HEK293 (cell line): ENCODE measurements around the gene TMUB1.

Source experiments
- CTCF ChIA-PET: fragments of 350-600 bp; formaldehyde crosslinking; extraction: SDS; loops from one replicate; lab custom pipeline; 2021; ENCODE audit warnings: antibody characterized with exemption; lab: Yijun Ruan, JAX
- POLR2A ChIA-PET: fragments of 300-600 bp; formaldehyde crosslinking; extraction: SDS; loops from one replicate; lab custom pipeline; 2020; ENCODE audit warnings: antibody characterized with exemption, inconsistent platforms; lab: Yijun Ruan, JAX
- H3K27ac ChIP-seq: fragments of 200-500 bp; sonication (Bioruptor generic); 2 replicates; pipeline ENCODE4 v1.5.1; 2014; ENCODE audit warnings: low read depth, low read length, control low read depth, inconsistent platforms; ENCODE audit errors: extremely low read depth
- H3K36me3 ChIP-seq, 2 experiments: fragments of 200-500 bp in 1 of 2; sonication (Bioruptor generic) in 1 of 2; 1 replicate in 1 of 2; 2 replicates in 1 of 2; pipeline ENCODE4 v1.5.1; 2014 to 2017; ENCODE audit warnings: inconsistent platforms in 2 of 2, low read length in 2 of 2; ENCODE audit not compliant: control insufficient read depth in 2 of 2, insufficient read depth in 1 of 2
- H3K4me1 ChIP-seq: fragments of 200-500 bp; sonication (Bioruptor generic); 2 replicates; pipeline ENCODE4 v1.5.1; 2014; ENCODE audit warnings: mild to moderate bottlenecking, low read length, inconsistent platforms; ENCODE audit not compliant: control insufficient read depth, insufficient read depth
- H3K4me3 ChIP-seq: 2 replicates; pipeline ENCODE4 v1.5.1; 2011; ENCODE audit warnings: low read depth, mild to moderate bottlenecking, control low read depth, low read length, moderate library complexity
- H3K9me3 ChIP-seq: fragments of 200-500 bp; sonication (Bioruptor generic); 2 replicates; pipeline ENCODE4 v1.5.1; 2014; ENCODE audit warnings: low read depth, low read length, inconsistent platforms; ENCODE audit not compliant: control insufficient read depth, insufficient read depth
- BCL11B ChIP-seq: fragments of 450-650 bp; formaldehyde crosslinking; IDR thresholded peaks from 2 replicates; pipeline ENCODE4 v1.5.1; 2016; ENCODE audit warnings: low read depth, missing biosample characterization, missing genetic modification characterization
- GLI4 ChIP-seq: fragments of 450-650 bp; formaldehyde crosslinking; IDR thresholded peaks from 2 replicates; pipeline ENCODE4 v1.5.1; 2016; ENCODE audit warnings: missing biosample characterization, missing genetic modification characterization
- GLIS2 ChIP-seq: fragments of 450-650 bp; formaldehyde crosslinking; IDR thresholded peaks from 2 replicates; pipeline ENCODE4 v1.5.1; 2016; ENCODE audit warnings: missing biosample characterization, missing genetic modification characterization
- IKZF3 ChIP-seq: fragments of 450-650 bp; IDR thresholded peaks from 2 replicates; pipeline ENCODE4 v1.5.0; 2018; ENCODE audit warnings: missing biosample characterization, mild to moderate bottlenecking, missing genetic modification characterization, moderate library complexity
- OSR2 ChIP-seq: fragments of 450-650 bp; formaldehyde crosslinking; IDR thresholded peaks from 2 replicates; pipeline ENCODE4 v1.5.1; 2016; ENCODE audit warnings: missing biosample characterization, missing genetic modification characterization
- PRDM10 ChIP-seq: fragments of 450-650 bp; formaldehyde crosslinking; IDR thresholded peaks from 2 replicates; pipeline ENCODE4 v1.5.1; 2016; ENCODE audit warnings: missing biosample characterization, missing genetic modification characterization
- SP7 ChIP-seq: fragments of 450-650 bp; formaldehyde crosslinking; IDR thresholded peaks from 2 replicates; pipeline ENCODE4 v1.5.1; 2016; ENCODE audit warnings: missing biosample characterization, missing genetic modification characterization
- YY2 ChIP-seq: fragments of 450-650 bp; formaldehyde crosslinking; IDR thresholded peaks from 2 replicates; pipeline ENCODE4 v1.5.1; 2016; ENCODE audit warnings: missing biosample characterization, missing genetic modification characterization
- ZBTB11 ChIP-seq: fragments of 450-650 bp; formaldehyde crosslinking; conservative IDR thresholded peaks from 2 replicates; pipeline ENCODE4 v1.5.1; 2016; ENCODE audit warnings: low read depth, missing biosample characterization, missing genetic modification characterization
- ZBTB48 ChIP-seq: fragments of 450-650 bp; formaldehyde crosslinking; IDR thresholded peaks from 2 replicates; pipeline ENCODE4 v1.5.1; 2016; ENCODE audit warnings: missing biosample characterization, missing genetic modification characterization
- ZNF10 ChIP-seq: fragments of 450-650 bp; formaldehyde crosslinking; IDR thresholded peaks from 2 replicates; pipeline ENCODE4 v1.5.1; 2017; ENCODE audit warnings: missing biosample characterization, missing genetic modification characterization
- ZNF146 ChIP-seq: fragments of 450-650 bp; formaldehyde crosslinking; IDR thresholded peaks from 2 replicates; pipeline ENCODE4 v1.5.1; 2016; ENCODE audit warnings: missing biosample characterization, missing genetic modification characterization
- ZNF19 ChIP-seq: fragments of 450-650 bp; formaldehyde crosslinking; IDR thresholded peaks from 2 replicates; pipeline ENCODE4; 2016; ENCODE audit warnings: missing biosample characterization, missing genetic modification characterization, low read depth
- ZNF239 ChIP-seq: fragments of 450-650 bp; formaldehyde crosslinking; IDR thresholded peaks from 2 replicates; pipeline ENCODE4 v1.5.1; 2016; ENCODE audit warnings: missing biosample characterization, missing genetic modification characterization
- ZNF274 ChIP-seq, 2 experiments: fragments of 200-500 bp in 1 of 2; fragments of 450-650 bp in 1 of 2; sonication (Bioruptor generic) in 1 of 2; formaldehyde crosslinking in 1 of 2; IDR thresholded peaks; 2 replicates each; pipeline versions ENCODE4 v1.5.1 to v1.6.1; 2014 to 2016; ENCODE audit warnings: borderline replicate concordance in 1 of 2, inconsistent platforms in 1 of 2, low read length in 1 of 2, missing biosample characterization in 1 of 2, missing genetic modification characterization in 1 of 2
- ZNF394 ChIP-seq: fragments of 450-650 bp; formaldehyde crosslinking; IDR thresholded peaks from 2 replicates; pipeline ENCODE4 v1.5.1; 2016; ENCODE audit warnings: missing biosample characterization, missing genetic modification characterization, mild to moderate bottlenecking, moderate library complexity, borderline replicate concordance
- ZNF548 ChIP-seq: fragments of 450-650 bp; formaldehyde crosslinking; IDR thresholded peaks from 2 replicates; pipeline ENCODE4 v1.5.1; 2016; ENCODE audit warnings: missing biosample characterization, missing genetic modification characterization
- ZNF561 ChIP-seq: fragments of 450-650 bp; IDR thresholded peaks from 2 replicates; pipeline ENCODE4 v1.5.1; 2018; ENCODE audit warnings: missing biosample characterization, missing genetic modification characterization, borderline replicate concordance
- ZNF654 ChIP-seq: fragments of 450-650 bp; formaldehyde crosslinking; IDR thresholded peaks from 2 replicates; pipeline ENCODE4 v1.5.1; 2016; ENCODE audit warnings: low read depth, missing biosample characterization, missing genetic modification characterization
- ZNF692 ChIP-seq: fragments of 450-650 bp; formaldehyde crosslinking; IDR thresholded peaks from 2 replicates; pipeline ENCODE4 v1.5.1; 2016; ENCODE audit warnings: missing biosample characterization, missing genetic modification characterization
- ZNF843 ChIP-seq: fragments of 450-650 bp; formaldehyde crosslinking; IDR thresholded peaks from 2 replicates; pipeline ENCODE4 v1.5.1; 2016; ENCODE audit warnings: missing biosample characterization, missing genetic modification characterization
- TF ChIP-seq, protein P1 (sequence below): fragments of 450-650 bp; formaldehyde crosslinking; IDR thresholded peaks from 2 replicates; pipeline ENCODE4 v1.5.1; 2017; ENCODE audit warnings: missing biosample characterization, missing genetic modification characterization
- TF ChIP-seq, protein P2 (sequence below): fragments of 450-650 bp; formaldehyde crosslinking; IDR thresholded peaks from 2 replicates; pipeline ENCODE4 v1.5.1; 2016; ENCODE audit warnings: missing biosample characterization, missing genetic modification characterization

The TMUB1 gene

GRCh38 chr7:151057989-151058780 lies 25.1 kb downstream of the TMUB1 start (continued):
- TF ChIP-seq, protein P1, sequence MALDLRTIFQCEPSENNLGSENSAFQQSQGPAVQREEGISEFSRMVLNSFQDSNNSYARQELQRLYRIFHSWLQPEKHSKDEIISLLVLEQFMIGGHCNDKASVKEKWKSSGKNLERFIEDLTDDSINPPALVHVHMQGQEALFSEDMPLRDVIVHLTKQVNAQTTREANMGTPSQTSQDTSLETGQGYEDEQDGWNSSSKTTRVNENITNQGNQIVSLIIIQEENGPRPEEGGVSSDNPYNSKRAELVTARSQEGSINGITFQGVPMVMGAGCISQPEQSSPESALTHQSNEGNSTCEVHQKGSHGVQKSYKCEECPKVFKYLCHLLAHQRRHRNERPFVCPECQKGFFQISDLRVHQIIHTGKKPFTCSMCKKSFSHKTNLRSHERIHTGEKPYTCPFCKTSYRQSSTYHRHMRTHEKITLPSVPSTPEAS (tag by site-specific recombination): peak; percentile 14; the same call in 1 of the 2 replicates
- 0 out of 2 replicates have a peak, but pooled peaks have one; percentile 28 for TF ChIP-seq YY2 (tag by site-specific recombination)
- TF ChIP-seq OSR2 (tag by site-specific recombination): no peak
- TF ChIP-seq IKZF3: peak; percentile 99
- peak; percentile 67 for TF ChIP-seq SP7 (tag by site-specific recombination)
- TF ChIP-seq ZNF394 (tag by site-specific recombination): peak; percentile 50; the same call in 1 of the 2 replicates
- TF ChIP-seq ZNF548 (tag by site-specific recombination): no peak
- no peak for TF ChIP-seq ZNF19 (tag by site-specific recombination)
- TF ChIP-seq ZNF239: no peak
- peak; percentile 25 for TF ChIP-seq PRDM10
- peak; percentile 66; the same call in 1 of the 2 replicates for TF ChIP-seq BCL11B (tag by site-specific recombination)
- TF ChIP-seq ZNF843: peak; percentile 54; the same call in 1 of the 2 replicates
- TF ChIP-seq ZNF274 (IDR thresholded peaks at IDR 0.05; ENCODE audit: low read length): no peak
- TF ChIP-seq ZNF274 (tag by site-specific recombination; IDR thresholded peaks at IDR 0.05; ENCODE audit: borderline replicate concordance): no peak

DNA sequence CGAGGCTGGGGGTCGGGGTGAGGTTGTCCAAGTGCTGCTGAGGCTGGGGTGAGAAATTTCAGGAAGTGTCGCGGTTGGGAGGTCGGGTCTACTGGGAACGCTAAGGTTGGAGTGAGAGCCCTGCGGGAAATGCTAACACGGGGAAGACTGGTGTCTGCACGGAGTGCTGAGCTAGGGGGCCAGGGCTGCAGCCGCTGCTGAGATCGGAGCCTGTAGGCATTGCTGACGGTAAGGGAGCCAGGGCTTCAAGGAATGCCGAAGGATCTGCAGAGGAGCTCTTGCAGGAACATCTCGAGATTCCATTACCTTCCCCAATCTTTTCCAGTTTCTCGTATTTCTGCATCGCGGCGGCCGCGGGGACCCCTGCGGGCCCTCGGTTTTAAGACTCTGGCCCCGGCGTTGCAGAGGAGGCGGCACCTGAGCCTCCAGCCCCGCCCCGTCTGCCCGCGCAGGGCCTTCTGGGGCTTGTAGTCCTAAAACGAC lies 25.7 kb downstream of the TMUB1 start, which contains the start of gene CDK5:
Gene CDK5 (minus strand): TSS at position 392 of the 483 bp plus-strand sequence. CDS start 49 bp downstream, at position 343.
- H3K27ac ChIP-seq: peak within 1 kb of the TSS; percentile 48
- H3K9me3 ChIP-seq: no peaks in the 10 kb centered on the region
- CTCF ChIA-PET: interaction anchor here (0.6 to 1.9 kb wide), 2 partner anchors 45 to 158 kb away, joined by 3 to 4 read pairs; no protein-coding TSS in a partner anchor
- H3K36me3 ChIP-seq: peaks cover 0 to 44% of the 10 kb centered on the region in 2 experiments; a peak in 1 of 3 replicates
- POLR2A ChIA-PET: interaction anchor here (0.9 to 2.1 kb wide), 6 partner anchors 11 to 45 kb away, joined by 3 to 11 read pairs (median 6); partner anchors contain the start of genes ABCB8 and FASTK
- H3K4me1 ChIP-seq: no peaks in the 10 kb centered on the region; the same call in 1 of the 2 replicates
- H3K4me3 ChIP-seq: peak within 1 kb of the TSS; percentile 67
- TF ChIP-seq ZNF654 (no peak), GLI4 (tag by site-specific recombination) (no peak), ZNF146 (tag by site-specific recombination) (0 out of 2 replicates have a peak, but pooled peaks have one; percentile 8), ZNF19 (tag by site-specific recombination) (no peak), GLIS2 (tag by site-specific recombination) (peak; percentile 85), ZNF561 (tag by site-specific recombination) (no peak; the same call in 1 of the 2 replicates), ZBTB48 (tag by site-specific recombination) (peak; percentile 37; the same call in 1 of the 2 replicates), ZNF692 (tag by site-specific recombination) (peak; percentile 31; the same call in 1 of the 2 replicates), ZNF10 (no peak), ZBTB11 (peak; percentile 78; the same call in 1 of the 2 replicates)
- TF ChIP-seq, protein P2, sequence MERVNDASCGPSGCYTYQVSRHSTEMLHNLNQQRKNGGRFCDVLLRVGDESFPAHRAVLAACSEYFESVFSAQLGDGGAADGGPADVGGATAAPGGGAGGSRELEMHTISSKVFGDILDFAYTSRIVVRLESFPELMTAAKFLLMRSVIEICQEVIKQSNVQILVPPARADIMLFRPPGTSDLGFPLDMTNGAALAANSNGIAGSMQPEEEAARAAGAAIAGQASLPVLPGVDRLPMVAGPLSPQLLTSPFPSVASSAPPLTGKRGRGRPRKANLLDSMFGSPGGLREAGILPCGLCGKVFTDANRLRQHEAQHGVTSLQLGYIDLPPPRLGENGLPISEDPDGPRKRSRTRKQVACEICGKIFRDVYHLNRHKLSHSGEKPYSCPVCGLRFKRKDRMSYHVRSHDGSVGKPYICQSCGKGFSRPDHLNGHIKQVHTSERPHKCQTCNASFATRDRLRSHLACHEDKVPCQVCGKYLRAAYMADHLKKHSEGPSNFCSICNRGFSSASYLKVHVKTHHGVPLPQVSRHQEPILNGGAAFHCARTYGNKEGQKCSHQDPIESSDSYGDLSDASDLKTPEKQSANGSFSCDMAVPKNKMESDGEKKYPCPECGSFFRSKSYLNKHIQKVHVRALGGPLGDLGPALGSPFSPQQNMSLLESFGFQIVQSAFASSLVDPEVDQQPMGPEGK (tag by site-specific recombination): peak; percentile 9
